Measurements from ENCODE around the gene NADSYN1.

DNA sequence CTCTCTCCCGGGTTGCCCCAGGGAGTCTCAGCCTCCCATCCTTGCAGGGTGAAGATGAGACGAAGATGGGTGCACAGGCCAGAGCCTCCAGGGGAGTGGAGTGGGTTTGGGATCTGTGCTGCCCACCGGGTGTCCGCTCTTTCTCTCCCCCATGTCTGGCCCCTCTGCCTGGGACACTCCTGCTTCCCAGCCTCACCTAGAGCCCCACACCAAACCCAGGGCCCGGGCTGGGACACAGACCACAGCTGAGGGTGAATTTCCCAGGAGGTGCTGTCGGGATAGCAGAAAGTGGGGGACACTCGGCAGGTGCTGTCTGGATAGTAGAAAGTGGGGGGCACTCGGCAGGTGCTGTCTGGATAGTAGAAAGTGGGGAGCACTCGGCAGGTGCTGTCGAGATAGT lies 49.0 kb downstream of the NADSYN1 start:
- TF ChIP-seq CTCF (IDR thresholded peaks at IDR 0.05) (no peak), POLR2A (IDR thresholded peaks at IDR 0.05) (no peak), POLR2AphosphoS5 (IDR thresholded peaks at IDR 0.05; ENCODE audit: insufficient read depth in 1 of 2, low read depth in 1 of 2) (no peak)
